GM12892 (cell line): Measurements from ENCODE around the gene MBLAC1.

Experiments
- DNase-seq: peaks from one replicate; pipeline ENCODE4 v3.0.0; 2011; ENCODE audit not compliant: insufficient read length
- FAIRE-seq: peaks from 2 replicates; lab custom pipeline; 2011; peaks lifted over from hg19 to GRCh38; lab: Jason Lieb, UNC
- POLR2A ChIP-seq: IDR thresholded peaks from 2 replicates; pipeline ENCODE4 v1.6.1; 2011; ENCODE audit warnings: low read depth, low read length, control low read depth
- POLR2AphosphoS5 ChIP-seq: IDR thresholded peaks from 2 replicates; pipeline ENCODE4 v1.6.1; 2011; ENCODE audit warnings: low read depth, low read length, control low read depth
- TAF1 ChIP-seq: IDR thresholded peaks from 2 replicates; pipeline ENCODE4 v1.6.1; 2011; ENCODE audit warnings: low read depth, mild to moderate bottlenecking, control low read depth, low read length, borderline replicate concordance

MBLAC1 gene

GRCh38 chr7:100088621-100089457, 37.9 kb upstream of the MBLAC1 start, which contains the start of gene COPS6:
Gene COPS6, plus strand, starts transcription at chr7:100088969. Its CDS starts 22 bp downstream, at chr7:100088991.
- DNase-seq (peak; percentile 91), FAIRE-seq (peak; percentile 98)

GRCh38 chr7:100089458-100090196, 37.1 kb upstream of the MBLAC1 start:
- FAIRE-seq (no peak), DNase-seq (no peak)
- TF ChIP-seq TAF1: no peak
- TF ChIP-seq POLR2AphosphoS5: no peak
- TF ChIP-seq POLR2A: no peak

More at GRCh38 chr7:100088621-100089457, 37.9 kb upstream of the MBLAC1 start, which contains the start of gene COPS6:
- TF ChIP-seq TAF1 (peak; percentile 64), POLR2A (peak; percentile 92; the same call in 1 of the 2 replicates), POLR2AphosphoS5 (peak; percentile 41; the same call in 1 of the 2 replicates)

- FAIRE-seq: no peak
- TF ChIP-seq POLR2A (no peak; the same call in 1 of the 2 replicates), TAF1 (no peak), POLR2AphosphoS5 (no peak)
- no peak for DNase-seq
Measured at GRCh38 chr7:100090527-100091410, 36.0 kb upstream of the MBLAC1 start.

- TF ChIP-seq POLR2AphosphoS5 (peak; percentile 82), TAF1 (no peak), POLR2A (peak; percentile 90)
- DNase-seq (no peak), FAIRE-seq (no peak)
Measured at GRCh38 chr7:100091411-100092181, 35.2 kb upstream of the MBLAC1 start.

- FAIRE-seq: no peak
- TF ChIP-seq TAF1 (no peak), POLR2A (no peak), POLR2AphosphoS5 (peak; percentile 69; the same call in 1 of the 2 replicates)
- DNase-seq: no peak
Measured at GRCh38 chr7:100093054-100093453, 33.7 kb upstream of the MBLAC1 start.

- TF ChIP-seq TAF1 (no peak), POLR2A (no peak), POLR2AphosphoS5 (0 out of 2 replicates have a peak, but pooled peaks have one; percentile 17)
- DNase-seq: no peak
- no peak for FAIRE-seq
Measured at GRCh38 chr7:100093498-100093897, 33.3 kb upstream of the MBLAC1 start.

- TF ChIP-seq POLR2AphosphoS5 (peak; percentile 60), POLR2A (peak; percentile 64), TAF1 (no peak)
- FAIRE-seq (no peak), DNase-seq (no peak)
Measured at GRCh38 chr7:100093925-100094486, 32.8 kb upstream of the MBLAC1 start.

GRCh38 chr7:100095289-100095688, 31.5 kb upstream of the MBLAC1 start:
- TF ChIP-seq POLR2A: no peak
- TF ChIP-seq POLR2AphosphoS5: peak; percentile 12; the same call in 1 of the 2 replicates
- DNase-seq (no peak), FAIRE-seq (no peak)

GRCh38 chr7:100095704-100096103, 31.1 kb upstream of the MBLAC1 start:
- TF ChIP-seq POLR2A (no peak; the same call in 1 of the 2 replicates), TAF1 (no peak), POLR2AphosphoS5 (no peak; the same call in 1 of the 2 replicates)
- DNase-seq: no peak
- no peak for FAIRE-seq

GRCh38 chr7:100098913-100099312, 27.9 kb upstream of the MBLAC1 start:
- DNase-seq (no peak), FAIRE-seq (no peak)
- TF ChIP-seq TAF1: no peak
- 0 out of 2 replicates have a peak, but pooled peaks have one; percentile 8 for TF ChIP-seq POLR2A
